ENCODE results near the gene TMEM163.

DNA sequence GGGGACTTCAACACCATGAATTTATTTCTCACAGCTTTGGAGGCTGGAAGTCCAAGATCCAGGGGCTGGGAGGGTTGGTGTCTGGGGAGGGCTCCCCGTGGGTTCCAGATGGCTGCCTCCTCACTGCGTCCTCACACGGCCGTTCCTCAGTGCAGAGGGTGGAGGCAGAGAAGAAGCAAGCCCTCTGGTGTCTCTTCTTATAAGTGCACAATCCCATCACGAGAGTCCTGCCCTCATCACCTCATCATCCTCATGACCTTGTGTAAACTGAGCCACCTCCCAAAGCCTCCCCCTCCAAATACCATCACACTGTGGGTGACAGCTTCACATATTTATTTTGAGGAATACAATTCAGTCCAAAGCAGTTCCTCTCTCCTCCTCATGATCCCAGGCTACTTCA, 26.3 kb downstream of the TMEM163 start:
- TF ChIP-seq, protein P1, sequence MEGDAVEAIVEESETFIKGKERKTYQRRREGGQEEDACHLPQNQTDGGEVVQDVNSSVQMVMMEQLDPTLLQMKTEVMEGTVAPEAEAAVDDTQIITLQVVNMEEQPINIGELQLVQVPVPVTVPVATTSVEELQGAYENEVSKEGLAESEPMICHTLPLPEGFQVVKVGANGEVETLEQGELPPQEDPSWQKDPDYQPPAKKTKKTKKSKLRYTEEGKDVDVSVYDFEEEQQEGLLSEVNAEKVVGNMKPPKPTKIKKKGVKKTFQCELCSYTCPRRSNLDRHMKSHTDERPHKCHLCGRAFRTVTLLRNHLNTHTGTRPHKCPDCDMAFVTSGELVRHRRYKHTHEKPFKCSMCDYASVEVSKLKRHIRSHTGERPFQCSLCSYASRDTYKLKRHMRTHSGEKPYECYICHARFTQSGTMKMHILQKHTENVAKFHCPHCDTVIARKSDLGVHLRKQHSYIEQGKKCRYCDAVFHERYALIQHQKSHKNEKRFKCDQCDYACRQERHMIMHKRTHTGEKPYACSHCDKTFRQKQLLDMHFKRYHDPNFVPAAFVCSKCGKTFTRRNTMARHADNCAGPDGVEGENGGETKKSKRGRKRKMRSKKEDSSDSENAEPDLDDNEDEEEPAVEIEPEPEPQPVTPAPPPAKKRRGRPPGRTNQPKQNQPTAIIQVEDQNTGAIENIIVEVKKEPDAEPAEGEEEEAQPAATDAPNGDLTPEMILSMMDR (IDR thresholded peaks at IDR 0.05): no peak
- TF ChIP-seq POLR2A (IDR thresholded peaks at IDR 0.05): no peak
